Measurements from ENCODE around the gene HYDIN.

- TF ChIP-seq EZH2 (IDR thresholded peaks at IDR 0.05; ENCODE audit: borderline replicate concordance, insufficient read depth, low read length, poor library complexity, severe bottlenecking) (no peak), CTCF (IDR thresholded peaks at IDR 0.05; ENCODE audit: poor library complexity, severe bottlenecking) (no peak), POLR2AphosphoS5 (IDR thresholded peaks at IDR 0.05) (no peak), SMC3 (conservative IDR thresholded peaks at IDR 0.05; ENCODE audit: poor library complexity) (no peak), REST (IDR thresholded peaks at IDR 0.05; ENCODE audit: borderline replicate concordance) (no peak), EP300 (conservative IDR thresholded peaks at IDR 0.05; ENCODE audit: poor library complexity, severe bottlenecking) (no peak)
These were observed 13.8 kb downstream of the HYDIN start for GRCh38 chr16:71216714-71217113.
